GM19463 (cell line): Measurements from ENCODE around the gene VPS39.

Source experiments
- ATAC-seq: cut with Tn5 transposase; IDR thresholded peaks from one replicate; pipeline ENCODE4 v1.9.1; 2021; ENCODE audit warnings: mild to moderate bottlenecking, moderate library complexity; ENCODE audit not compliant: unreplicated experiment

The VPS39 gene

GRCh38 chr15:42202653-42203052 lies 5.5 kb downstream of the VPS39 start:
- no peak for ATAC-seq

- no peak for ATAC-seq
Measured at GRCh38 chr15:42201801-42202200, 6.3 kb downstream of the VPS39 start.

DNA sequence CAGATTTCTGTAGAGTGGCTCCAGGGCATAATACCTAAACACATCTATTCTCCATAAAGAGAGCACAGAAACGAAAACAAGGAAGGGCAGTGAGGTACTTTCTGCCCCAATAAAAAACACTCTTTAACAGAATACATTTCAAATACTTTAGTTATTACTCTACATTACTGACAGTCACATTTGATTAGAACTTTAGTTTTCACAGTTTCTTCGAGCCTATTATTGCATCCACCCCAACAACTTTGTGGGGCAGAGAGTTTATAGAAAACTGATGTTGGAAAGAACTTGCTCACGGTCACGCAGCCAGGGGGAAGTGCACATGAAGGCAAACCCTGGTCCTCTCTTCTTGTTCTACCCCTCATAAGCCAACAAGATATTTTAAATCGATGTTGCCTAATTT lies 9.0 kb downstream of the VPS39 start:
- ATAC-seq, result no peak

DNA sequence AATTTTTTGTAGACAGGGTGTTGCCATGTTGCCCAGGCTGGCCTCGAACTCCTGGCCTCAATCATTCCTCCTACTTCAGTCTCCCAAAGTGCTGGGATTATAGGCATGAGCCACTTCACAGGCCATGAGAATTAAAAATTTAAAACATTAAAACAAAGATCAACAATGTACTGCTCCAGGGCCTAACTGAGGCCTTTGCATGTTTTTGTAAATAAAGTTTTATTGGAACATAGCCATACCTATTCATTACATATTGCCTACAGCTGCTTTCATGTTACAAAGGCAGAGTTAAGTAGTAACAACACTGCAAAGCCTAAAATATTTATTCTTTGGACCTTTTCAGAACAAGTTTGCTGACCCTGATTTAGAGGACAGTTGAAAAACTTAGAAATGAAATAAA lies 9.6 kb downstream of the VPS39 start:
- ATAC-seq, result no peak

- no peak for ATAC-seq
Measured at GRCh38 chr15:42194513-42194912, 13.6 kb downstream of the VPS39 start.

DNA sequence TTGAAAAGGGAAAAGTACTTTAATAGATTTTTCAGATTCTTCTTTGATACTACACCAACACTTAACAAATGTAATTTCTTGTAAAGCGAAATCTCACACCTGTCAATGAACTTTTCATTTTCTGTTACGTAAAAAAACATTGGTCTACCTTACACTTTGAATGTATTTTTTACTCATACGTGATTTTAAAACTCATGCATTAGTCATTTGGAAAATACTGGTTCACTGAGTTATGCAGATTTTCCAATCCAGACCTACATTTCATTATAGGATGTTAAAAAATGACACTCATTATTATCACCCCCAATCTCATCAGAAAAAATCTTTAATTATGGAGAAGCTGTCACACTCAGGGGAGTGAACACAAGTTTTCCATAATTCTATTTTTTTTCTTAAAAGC lies 14.7 kb downstream of the VPS39 start:
- no peak for ATAC-seq

- no peak for ATAC-seq
Measured at GRCh38 chr15:42191610-42192346, 16.3 kb downstream of the VPS39 start.

DNA sequence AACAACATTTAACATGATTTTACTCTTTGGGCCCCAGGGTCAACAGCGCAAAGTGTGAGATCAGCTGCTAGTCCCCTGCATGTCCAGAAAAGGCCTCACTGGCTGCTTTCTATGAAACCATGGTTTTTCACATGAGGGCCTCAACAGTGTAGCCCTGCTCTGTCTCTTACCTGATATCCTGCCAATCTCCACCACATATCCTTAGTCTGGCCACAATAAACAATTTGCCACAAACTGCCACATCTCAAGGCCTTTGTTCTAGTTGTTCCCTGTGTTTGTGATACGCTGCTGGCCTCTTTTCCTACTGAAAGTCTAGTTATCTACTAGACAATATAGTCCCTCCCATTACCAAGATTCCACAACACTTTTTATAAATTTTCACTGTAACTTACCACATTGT lies 17.7 kb downstream of the VPS39 start:
- ATAC-seq, result no peak

DNA sequence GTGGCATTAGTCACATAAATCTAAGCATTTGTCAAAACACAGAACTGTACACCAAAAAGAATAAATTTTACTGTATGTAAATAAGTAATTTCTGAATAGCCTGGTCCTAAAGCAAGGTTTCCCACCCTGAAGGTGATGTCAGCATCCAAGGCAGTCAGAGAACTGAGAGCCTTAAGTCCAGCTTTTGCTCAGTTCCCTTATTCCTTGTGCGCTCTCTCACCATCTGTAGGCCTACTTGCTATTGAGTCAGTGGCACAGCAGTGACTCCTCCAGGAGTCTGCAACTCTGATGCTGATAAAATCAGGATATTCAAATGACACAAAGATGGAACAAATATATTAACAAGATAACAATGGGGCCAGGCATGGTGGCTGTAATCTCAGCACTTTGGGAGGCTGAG lies 22.3 kb downstream of the VPS39 start:
- ATAC-seq, result no peak

DNA sequence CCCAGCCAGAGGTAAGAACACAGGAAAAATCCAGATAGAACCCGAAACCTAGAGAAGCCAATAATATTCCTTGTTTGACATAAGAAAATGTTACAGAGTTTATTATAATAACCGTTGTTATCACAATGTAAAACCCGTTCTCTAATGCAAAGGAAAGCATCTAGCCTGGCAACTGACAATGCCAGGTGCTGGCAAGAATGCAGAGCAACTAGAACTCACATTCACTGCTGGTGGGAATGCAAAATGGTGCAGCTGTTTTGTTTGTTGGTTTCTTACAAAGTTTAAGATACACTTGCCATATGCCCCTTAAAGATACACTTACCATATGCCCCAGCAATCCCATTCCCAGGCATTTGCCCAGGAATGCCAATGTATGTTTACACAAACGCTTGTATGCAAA lies 23.4 kb downstream of the VPS39 start:
- ATAC-seq, result no peak

- no peak for ATAC-seq
Measured at GRCh38 chr15:42184296-42184695, 23.8 kb downstream of the VPS39 start.

GRCh38 chr15:42182961-42183360 lies 25.1 kb downstream of the VPS39 start:
- ATAC-seq, result no peak

- ATAC-seq, result no peak
Measured at GRCh38 chr15:42182328-42182886, 25.7 kb downstream of the VPS39 start.

- no peak for ATAC-seq
Measured at GRCh38 chr15:42178056-42178455, 30.0 kb downstream of the VPS39 start.

- no peak for ATAC-seq
Measured at GRCh38 chr15:42175671-42176070, 32.4 kb downstream of the VPS39 start.

- no peak for ATAC-seq
Measured at GRCh38 chr15:42172475-42172874, 35.6 kb downstream of the VPS39 start.

- no peak for ATAC-seq
Measured at GRCh38 chr15:42171795-42172194, 36.3 kb downstream of the VPS39 start.

GRCh38 chr15:42171122-42171521 lies 37.0 kb downstream of the VPS39 start:
- ATAC-seq, result no peak

- no peak for ATAC-seq
Measured at GRCh38 chr15:42166225-42166940, 41.7 kb downstream of the VPS39 start.

DNA sequence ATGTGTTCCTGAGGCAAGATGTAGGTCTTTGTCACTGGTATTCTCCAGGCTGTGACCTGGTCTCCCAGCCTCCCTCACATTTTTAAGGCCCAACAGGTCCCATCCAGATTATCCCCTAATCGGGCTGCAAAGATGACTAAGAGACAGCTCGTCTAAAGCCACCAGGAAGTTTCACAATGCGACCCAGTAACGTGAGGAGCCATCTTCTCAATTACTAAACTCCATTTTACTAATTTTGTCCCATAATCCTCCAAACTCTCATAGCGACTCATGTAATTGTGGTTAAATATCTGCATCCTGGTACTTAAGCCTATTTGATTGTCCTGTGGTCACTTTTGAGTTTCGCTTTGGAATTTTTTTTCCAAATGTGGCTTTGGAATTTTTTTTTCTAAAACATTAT lies 43.0 kb downstream of the VPS39 start:
- ATAC-seq, result no peak

- ATAC-seq, result no peak
Measured at GRCh38 chr15:42163947-42164550, 44.1 kb downstream of the VPS39 start.

DNA sequence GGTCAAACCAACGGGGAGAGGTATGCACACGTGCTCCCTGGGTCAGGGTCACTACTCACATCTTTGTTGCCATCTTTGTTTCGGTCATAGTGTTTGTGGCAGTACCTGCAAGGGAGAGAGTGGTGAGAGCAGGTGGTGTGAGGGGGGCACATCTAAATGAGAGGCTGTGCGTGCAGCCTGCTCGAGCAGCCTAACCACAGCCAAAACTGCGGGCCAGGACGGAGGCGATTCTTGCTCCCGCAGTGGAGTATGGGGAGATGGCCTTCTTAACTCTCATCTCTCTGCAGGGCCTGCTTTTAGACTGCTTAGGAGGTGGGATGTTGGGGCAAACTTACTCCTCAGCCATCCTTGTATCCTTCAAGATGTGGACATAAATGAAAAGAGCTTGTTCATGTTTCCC lies 44.8 kb downstream of the VPS39 start:
- no peak for ATAC-seq
